Caco-2 (cell line): ENCODE results near the gene TMEM43. TPM values are rescaled to one million over a fixed set of nuclear protein-coding genes. Genes with fewer than 3 reads are reported as not detected.
"Not testable (repeated sequence)": the region's sequence is repeated elsewhere in the genome, so short reads cannot be mapped to it uniquely, and the experiment has no call there.

Source experiments
- BruUV-seq: library from RNA; stranded (reverse); fragments of 400-500 nt; replicated peaks from 2 replicates; lab custom pipeline; 2021; lab: Mats Ljungman, UMichigan
- CTCF ChIA-PET: fragments of 300-600 bp; sonication (Branson Sonifier 250); formaldehyde crosslinking; loops from one replicate; lab custom pipeline; 2022; ENCODE audit warnings: antibody characterized with exemption; lab: Charles Lee
- POLR2A ChIA-PET: fragments of 300-600 bp; sonication (Branson Sonifier 250); formaldehyde crosslinking; loops from one replicate; lab custom pipeline; 2022; ENCODE audit warnings: antibody characterized with exemption; lab: Charles Lee
- DNase-seq, 2 experiments: peaks; one replicate each; pipeline versions ENCODE4 v3.0.0 to v3.0.0-alpha.2; 2020 to 2022
- H3K27me3 ChIP-seq: replicated peaks from 2 replicates; pipeline ENCODE4 v1.6.0; 2011; ENCODE audit warnings: low read length; ENCODE audit not compliant: control insufficient read depth, insufficient read depth
- H3K36me3 ChIP-seq: 2 replicates; pipeline ENCODE4 v1.5.1; 2011; ENCODE audit warnings: low read length; ENCODE audit not compliant: control insufficient read depth, insufficient read depth
- H3K4me1 ChIP-seq: fragments of 250-450 bp; sonication (Bioruptor Pico); 2 replicates; pipeline ENCODE4 v1.5.1; 2020; ENCODE audit warnings: mild to moderate bottlenecking
- H3K4me3 ChIP-seq: 2 replicates; pipeline ENCODE4 v1.5.1; 2011; ENCODE audit warnings: low read depth, mild to moderate bottlenecking, control low read depth, low read length
- H3K9me3 ChIP-seq: fragments of 250-450 bp; sonication (Bioruptor Pico); 2 replicates; pipeline ENCODE4 v1.5.1; 2020; ENCODE audit warnings: mild to moderate bottlenecking, moderate library complexity
- H3K27ac Mint-ChIP-seq: one replicate; pipeline ENCODE4 v1.8.0; 2022; ENCODE audit warnings: mixed read lengths; ENCODE audit not compliant: unreplicated experiment
- H3K27me3 Mint-ChIP-seq: one replicate; pipeline ENCODE4 v1.8.0; 2022; ENCODE audit warnings: mixed read lengths; ENCODE audit not compliant: insufficient read depth, unreplicated experiment
- H3K36me3 Mint-ChIP-seq: one replicate; pipeline ENCODE4 v1.8.0; 2022; ENCODE audit warnings: mild to moderate bottlenecking, mixed read lengths; ENCODE audit not compliant: insufficient read depth, unreplicated experiment
- H3K4me1 Mint-ChIP-seq: one replicate; pipeline ENCODE4 v1.8.0; 2022; ENCODE audit warnings: low read depth, mixed read lengths; ENCODE audit not compliant: unreplicated experiment
- H3K4me3 Mint-ChIP-seq: one replicate; pipeline ENCODE4 v1.8.0; 2022; ENCODE audit warnings: mild to moderate bottlenecking, moderate library complexity, mixed read lengths; ENCODE audit not compliant: unreplicated experiment
- H3K9me3 Mint-ChIP-seq: one replicate; pipeline ENCODE4 v1.8.0; 2022; ENCODE audit warnings: mixed read lengths; ENCODE audit not compliant: unreplicated experiment
- CTCF ChIP-seq, 2 experiments: fragments of 200-600 bp in 1 of 2; IDR thresholded peaks; 1 replicate in 1 of 2; 2 replicates in 1 of 2; pipeline versions ENCODE4 v1.5.1 to v1.8.0; 2011 to 2022; ENCODE audit warnings: antibody characterized with exemption in 1 of 2, control low read depth in 1 of 2, inconsistent platforms in 1 of 2, low read depth in 1 of 2, low read length in 1 of 2, mild to moderate bottlenecking in 1 of 2, moderate library complexity in 1 of 2; ENCODE audit not compliant: insufficient read depth in 1 of 2, severe bottlenecking in 1 of 2, unreplicated experiment in 1 of 2
- intact Hi-C: fragments of 100-400 bp; cut with micrococcal nuclease; formaldehyde crosslinking; loops from one replicate; pipeline ENCODE4 v1.10.0; 2022; ENCODE audit not compliant: unreplicated experiment
- total RNA-seq: library from RNA; stranded (reverse); gene quantifications from 2 replicates; pipeline ENCODE4 v1.2.3, GENCODE V29; 2022

The TMEM43 gene
- total RNA-seq, 1 experiment from 2014 or later, result 35.2 TPM

- BruUV-seq, result no TSS peak
- Mint-ChIP-seq H3K36me3 (peaks cover 15% of the 10 kb centered on the region), H3K27me3 (no peaks in the 10 kb centered on the region), H3K9me3 (no peaks in the 10 kb centered on the region), H3K4me1 (peaks cover 18% of the 10 kb centered on the region), H3K27ac (no peak overlapping the region), H3K4me3 (no peak overlapping the region)
- Histone ChIP-seq H3K4me1 (peaks cover 11% of the 10 kb centered on the region; the same call in 1 of the 2 replicates), H3K36me3 (no peaks in the 10 kb centered on the region), H3K4me3 (no peak overlapping the region), H3K27me3 (no peaks in the 10 kb centered on the region), H3K9me3 (no peaks in the 10 kb centered on the region)
- POLR2A ChIA-PET, result no interaction called here
- intact Hi-C loops, result no loop called here
- no peak for TF ChIP-seq CTCF (IDR thresholded peaks at IDR 0.05; ENCODE audit: insufficient read depth in 1 of 2, low read depth in 1 of 2, low read length in 1 of 2, severe bottlenecking in 1 of 2, unreplicated experiment in 1 of 2)
- CTCF ChIA-PET, result interaction anchor here (1.4 kb wide), 1 partner anchor 233 kb away, joined by 4 read pairs; no protein-coding TSS in a partner anchor
- DNase-seq, result no peak
Measured at GRCh38 chr3:14118400-14119381, 6.2 kb upstream of the TMEM43 start.

GRCh38 chr3:14119651-14120050, 5.2 kb upstream of the TMEM43 start:
- Mint-ChIP-seq H3K4me3 (no peak overlapping the region), H3K4me1 (peaks cover 18% of the 10 kb centered on the region), H3K36me3 (peaks cover 10% of the 10 kb centered on the region), H3K27ac (no peak overlapping the region), H3K27me3 (no peaks in the 10 kb centered on the region), H3K9me3 (no peaks in the 10 kb centered on the region)
- no peaks in the 10 kb centered on the region for H3K36me3 ChIP-seq
- peaks cover 7% of the 10 kb centered on the region; the same call in 1 of the 2 replicates for H3K4me1 ChIP-seq
- ChIA-PET CTCF (no interaction called here), POLR2A (no interaction called here)
- H3K4me3 ChIP-seq, result no peak overlapping the region
- H3K9me3 ChIP-seq, result no peaks in the 10 kb centered on the region
- BruUV-seq, result no TSS peak
- no peak for DNase-seq
- no peaks in the 10 kb centered on the region for H3K27me3 ChIP-seq
- TF ChIP-seq CTCF (IDR thresholded peaks at IDR 0.05; ENCODE audit: insufficient read depth in 1 of 2, low read depth in 1 of 2, low read length in 1 of 2, severe bottlenecking in 1 of 2, unreplicated experiment in 1 of 2), result no peak
- intact Hi-C loops, result loop anchor here (10.0 kb wide), 1 partner anchor 465 kb away; no protein-coding TSS in a partner anchor

- TF ChIP-seq CTCF (IDR thresholded peaks at IDR 0.05; ENCODE audit: insufficient read depth in 1 of 2, low read depth in 1 of 2, low read length in 1 of 2, severe bottlenecking in 1 of 2, unreplicated experiment in 1 of 2), result no peak
- H3K36me3 Mint-ChIP-seq, result peaks cover 17% of the 10 kb centered on the region
- DNase-seq, result no peak
- peaks cover 18% of the 10 kb centered on the region for H3K4me1 Mint-ChIP-seq
- H3K4me3 Mint-ChIP-seq, result no peak overlapping the region
- POLR2A ChIA-PET, result no interaction called here
- Histone ChIP-seq H3K4me1 (0 out of 2 replicates have a peak, but pooled peaks cover 5% of the 10 kb centered on the region), H3K4me3 (no peak overlapping the region), H3K9me3 (no peaks in the 10 kb centered on the region), H3K27me3 (no peaks in the 10 kb centered on the region), H3K36me3 (no peaks in the 10 kb centered on the region)
- H3K9me3 Mint-ChIP-seq, result no peaks in the 10 kb centered on the region
- CTCF ChIA-PET, result no interaction called here
- H3K27ac Mint-ChIP-seq, result no peak overlapping the region
- intact Hi-C loops, result loop anchor here (10.0 kb wide), 1 partner anchor 466 kb away; no protein-coding TSS in a partner anchor
- BruUV-seq, result no TSS peak
- H3K27me3 Mint-ChIP-seq, result no peaks in the 10 kb centered on the region
Measured at GRCh38 chr3:14120111-14120920, 4.5 kb upstream of the TMEM43 start.

DNA sequence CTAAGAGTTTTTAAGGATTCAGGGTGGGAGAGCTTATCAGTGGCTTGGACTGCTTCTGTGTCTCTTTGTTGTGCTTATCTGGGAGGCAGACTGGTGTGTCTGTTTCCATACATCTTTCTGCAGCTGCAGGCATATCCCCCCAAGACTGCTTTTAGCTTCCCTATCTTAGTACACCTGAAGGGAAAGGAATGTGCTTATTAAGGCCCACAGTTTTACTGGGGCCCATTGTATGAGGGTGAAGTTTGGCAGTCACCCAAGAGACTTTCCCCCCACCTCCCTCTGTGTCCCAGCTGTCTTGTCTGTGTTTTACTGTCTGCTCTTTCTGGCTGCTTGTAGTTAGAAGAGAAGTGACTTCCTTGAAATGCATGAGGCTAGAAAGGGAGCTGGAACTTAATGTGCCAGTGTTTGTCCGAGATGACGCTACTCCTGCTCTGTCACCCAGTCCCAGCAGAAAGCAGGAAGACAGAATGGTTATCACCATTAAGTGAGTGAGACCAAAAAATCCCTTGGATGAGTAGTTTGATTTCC, 3.9 kb upstream of the TMEM43 start:
- H3K27me3 Mint-ChIP-seq, POLR2A ChIA-PET, H3K4me3 ChIP-seq, H3K4me3 Mint-ChIP-seq, H3K27me3 ChIP-seq, CTCF ChIA-PET, BruUV-seq, H3K9me3 ChIP-seq, H3K27ac Mint-ChIP-seq, H3K4me1 ChIP-seq, DNase-seq, H3K9me3 Mint-ChIP-seq, H3K36me3 ChIP-seq: not testable (repeated sequence)
- intact Hi-C loops, result loop anchor here (10.0 kb wide), 1 partner anchor 466 kb away; no protein-coding TSS in a partner anchor
- Mint-ChIP-seq H3K4me1 (peaks cover 18% of the 10 kb centered on the region), H3K36me3 (peaks cover 24% of the 10 kb centered on the region)
